Caco-2 (cell line): ENCODE results near the gene FAM234A. TPM values are rescaled to one million over a fixed set of nuclear protein-coding genes. Genes with fewer than 3 reads are reported as not detected.
A peak's percentile ranks its signal among the peaks of the same experiment; 100 is the strongest.

Experiments used
- BruUV-seq: library from RNA; stranded (reverse); fragments of 400-500 nt; replicated peaks from 2 replicates; lab custom pipeline; 2021; lab: Mats Ljungman, UMichigan
- CTCF ChIA-PET: fragments of 300-600 bp; sonication (Branson Sonifier 250); formaldehyde crosslinking; loops from one replicate; lab custom pipeline; 2022; ENCODE audit warnings: antibody characterized with exemption; lab: Charles Lee
- POLR2A ChIA-PET: fragments of 300-600 bp; sonication (Branson Sonifier 250); formaldehyde crosslinking; loops from one replicate; lab custom pipeline; 2022; ENCODE audit warnings: antibody characterized with exemption; lab: Charles Lee
- DNase-seq, 2 experiments: peaks; one replicate each; pipeline versions ENCODE4 v3.0.0 to v3.0.0-alpha.2; 2020 to 2022
- H3K27me3 ChIP-seq: replicated peaks from 2 replicates; pipeline ENCODE4 v1.6.0; 2011; ENCODE audit warnings: low read length; ENCODE audit not compliant: control insufficient read depth, insufficient read depth
- H3K36me3 ChIP-seq: 2 replicates; pipeline ENCODE4 v1.5.1; 2011; ENCODE audit warnings: low read length; ENCODE audit not compliant: control insufficient read depth, insufficient read depth
- H3K4me1 ChIP-seq: fragments of 250-450 bp; sonication (Bioruptor Pico); 2 replicates; pipeline ENCODE4 v1.5.1; 2020; ENCODE audit warnings: mild to moderate bottlenecking
- H3K4me3 ChIP-seq: 2 replicates; pipeline ENCODE4 v1.5.1; 2011; ENCODE audit warnings: low read depth, mild to moderate bottlenecking, control low read depth, low read length
- H3K9me3 ChIP-seq: fragments of 250-450 bp; sonication (Bioruptor Pico); 2 replicates; pipeline ENCODE4 v1.5.1; 2020; ENCODE audit warnings: mild to moderate bottlenecking, moderate library complexity
- H3K27ac Mint-ChIP-seq: one replicate; pipeline ENCODE4 v1.8.0; 2022; ENCODE audit warnings: mixed read lengths; ENCODE audit not compliant: unreplicated experiment
- H3K27me3 Mint-ChIP-seq: one replicate; pipeline ENCODE4 v1.8.0; 2022; ENCODE audit warnings: mixed read lengths; ENCODE audit not compliant: insufficient read depth, unreplicated experiment
- H3K36me3 Mint-ChIP-seq: one replicate; pipeline ENCODE4 v1.8.0; 2022; ENCODE audit warnings: mild to moderate bottlenecking, mixed read lengths; ENCODE audit not compliant: insufficient read depth, unreplicated experiment
- H3K4me1 Mint-ChIP-seq: one replicate; pipeline ENCODE4 v1.8.0; 2022; ENCODE audit warnings: low read depth, mixed read lengths; ENCODE audit not compliant: unreplicated experiment
- H3K4me3 Mint-ChIP-seq: one replicate; pipeline ENCODE4 v1.8.0; 2022; ENCODE audit warnings: mild to moderate bottlenecking, moderate library complexity, mixed read lengths; ENCODE audit not compliant: unreplicated experiment
- H3K9me3 Mint-ChIP-seq: one replicate; pipeline ENCODE4 v1.8.0; 2022; ENCODE audit warnings: mixed read lengths; ENCODE audit not compliant: unreplicated experiment
- intact Hi-C: fragments of 100-400 bp; cut with micrococcal nuclease; formaldehyde crosslinking; loops from one replicate; pipeline ENCODE4 v1.10.0; 2022; ENCODE audit not compliant: unreplicated experiment
- total RNA-seq: library from RNA; stranded (reverse); gene quantifications from 2 replicates; pipeline ENCODE4 v1.2.3, GENCODE V29; 2022
- TF ChIP-seq, protein P1 (sequence below), 2 experiments: fragments of 200-600 bp in 1 of 2; IDR thresholded peaks; 1 replicate in 1 of 2; 2 replicates in 1 of 2; pipeline versions ENCODE4 v1.5.1 to v1.8.0; 2011 to 2022; ENCODE audit warnings: antibody characterized with exemption in 1 of 2, control low read depth in 1 of 2, inconsistent platforms in 1 of 2, low read depth in 1 of 2, low read length in 1 of 2, mild to moderate bottlenecking in 1 of 2, moderate library complexity in 1 of 2; ENCODE audit not compliant: insufficient read depth in 1 of 2, severe bottlenecking in 1 of 2, unreplicated experiment in 1 of 2

FAM234A gene
- total RNA-seq, 1 experiment from 2014 or later = 77.7 TPM

DNA sequence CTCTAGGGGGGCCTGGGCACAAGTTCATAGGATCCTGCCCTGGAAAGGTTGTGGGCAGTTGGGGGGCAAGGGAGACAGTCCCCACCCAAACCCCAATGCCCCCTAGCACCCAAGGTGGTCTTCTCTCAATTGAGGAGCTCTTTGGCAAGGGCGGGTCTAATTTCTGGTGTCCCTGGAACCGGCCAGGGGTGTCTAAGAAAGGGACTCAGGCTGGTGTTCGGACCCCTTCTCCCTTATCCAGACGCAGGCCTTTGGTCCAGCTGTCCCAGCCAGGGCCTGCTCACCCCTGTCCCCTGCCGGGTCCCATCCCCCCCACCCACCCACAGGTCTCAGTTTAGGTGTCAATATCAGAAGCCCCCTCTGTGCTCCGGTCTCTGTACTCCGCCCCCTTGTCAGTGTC, 44.9 kb downstream of the FAM234A start:
- TF ChIP-seq, protein P1, sequence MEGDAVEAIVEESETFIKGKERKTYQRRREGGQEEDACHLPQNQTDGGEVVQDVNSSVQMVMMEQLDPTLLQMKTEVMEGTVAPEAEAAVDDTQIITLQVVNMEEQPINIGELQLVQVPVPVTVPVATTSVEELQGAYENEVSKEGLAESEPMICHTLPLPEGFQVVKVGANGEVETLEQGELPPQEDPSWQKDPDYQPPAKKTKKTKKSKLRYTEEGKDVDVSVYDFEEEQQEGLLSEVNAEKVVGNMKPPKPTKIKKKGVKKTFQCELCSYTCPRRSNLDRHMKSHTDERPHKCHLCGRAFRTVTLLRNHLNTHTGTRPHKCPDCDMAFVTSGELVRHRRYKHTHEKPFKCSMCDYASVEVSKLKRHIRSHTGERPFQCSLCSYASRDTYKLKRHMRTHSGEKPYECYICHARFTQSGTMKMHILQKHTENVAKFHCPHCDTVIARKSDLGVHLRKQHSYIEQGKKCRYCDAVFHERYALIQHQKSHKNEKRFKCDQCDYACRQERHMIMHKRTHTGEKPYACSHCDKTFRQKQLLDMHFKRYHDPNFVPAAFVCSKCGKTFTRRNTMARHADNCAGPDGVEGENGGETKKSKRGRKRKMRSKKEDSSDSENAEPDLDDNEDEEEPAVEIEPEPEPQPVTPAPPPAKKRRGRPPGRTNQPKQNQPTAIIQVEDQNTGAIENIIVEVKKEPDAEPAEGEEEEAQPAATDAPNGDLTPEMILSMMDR (IDR thresholded peaks at IDR 0.05; ENCODE audit: insufficient read depth in 1 of 2, low read depth in 1 of 2, low read length in 1 of 2, severe bottlenecking in 1 of 2, unreplicated experiment in 1 of 2) = no peak
- H3K4me3 Mint-ChIP-seq = no peak overlapping the region
- no peaks in the 10 kb centered on the region for H3K4me1 ChIP-seq
- intact Hi-C loops = no loop called here
- no peaks in the 10 kb centered on the region for H3K9me3 Mint-ChIP-seq
- H3K9me3 ChIP-seq = no peaks in the 10 kb centered on the region
- POLR2A ChIA-PET = no interaction called here
- H3K4me1 Mint-ChIP-seq = no peaks in the 10 kb centered on the region
- H3K4me3 ChIP-seq = no peak overlapping the region
- CTCF ChIA-PET = interaction anchor here (1.5 kb wide), 1 partner anchor 73 kb away, joined by 8 read pairs; the partner anchor contains the start of gene AXIN1
- H3K36me3 ChIP-seq = no peaks in the 10 kb centered on the region
- no peak for DNase-seq
- no peak overlapping the region for H3K27ac Mint-ChIP-seq
- H3K27me3 ChIP-seq = no peaks in the 10 kb centered on the region; the same call in 1 of the 2 replicates
- peaks cover 5% of the 10 kb centered on the region for H3K36me3 Mint-ChIP-seq
- BruUV-seq = no TSS peak
- H3K27me3 Mint-ChIP-seq = no peaks in the 10 kb centered on the region

DNA sequence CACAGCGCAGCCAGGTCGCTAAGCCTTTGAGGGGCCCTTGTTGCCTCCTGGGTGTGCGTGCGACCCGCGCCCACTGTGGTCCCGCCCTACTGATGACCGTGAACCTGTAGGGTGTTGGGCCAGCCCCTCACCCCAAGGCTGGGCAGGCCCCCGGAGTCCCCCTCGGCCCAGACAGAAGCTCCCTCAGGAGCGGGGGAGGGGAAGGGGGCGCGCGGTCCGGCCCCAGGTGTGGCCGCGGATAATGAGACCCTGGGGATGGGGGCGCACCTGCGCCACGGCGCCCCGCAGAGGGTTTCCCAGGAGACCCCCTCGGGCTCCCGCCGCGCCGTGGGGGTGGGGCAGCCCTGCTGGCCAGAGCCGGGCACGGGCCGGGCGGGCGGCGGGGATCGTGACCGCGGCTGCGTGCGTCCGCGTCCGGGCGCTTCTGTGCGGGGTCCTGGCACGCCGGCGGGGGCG, 45.4 kb downstream of the FAM234A start:
- Histone ChIP-seq H3K4me3 (peak overlapping the region; percentile 12; the same call in 1 of the 2 replicates), H3K9me3 (no peaks in the 10 kb centered on the region), H3K4me1 (no peaks in the 10 kb centered on the region), H3K27me3 (no peaks in the 10 kb centered on the region; the same call in 1 of the 2 replicates), H3K36me3 (no peaks in the 10 kb centered on the region)
- Mint-ChIP-seq H3K27me3 (no peaks in the 10 kb centered on the region), H3K27ac (no peak overlapping the region), H3K4me1 (no peaks in the 10 kb centered on the region), H3K9me3 (no peaks in the 10 kb centered on the region), H3K36me3 (peaks cover 10% of the 10 kb centered on the region), H3K4me3 (no peak overlapping the region)
- TF ChIP-seq, protein P1 (IDR thresholded peaks at IDR 0.05; ENCODE audit: insufficient read depth in 1 of 2, low read depth in 1 of 2, low read length in 1 of 2, severe bottlenecking in 1 of 2, unreplicated experiment in 1 of 2) = no peak
- DNase-seq = no peak
- ChIA-PET CTCF (interaction anchor here (1.5 kb wide), 1 partner anchor 73 kb away, joined by 8 read pairs; the partner anchor contains the start of gene AXIN1), POLR2A (no interaction called here)
- intact Hi-C loops = no loop called here
- no TSS peak for BruUV-seq

- Mint-ChIP-seq H3K4me3 (peak within 1 kb of the TSS; percentile 19), H3K36me3 (peaks cover 15% of the 10 kb centered on the region), H3K27ac (no peak within 1 kb of the TSS), H3K9me3 (no peaks in the 10 kb centered on the region), H3K27me3 (no peaks in the 10 kb centered on the region), H3K4me1 (no peaks in the 10 kb centered on the region)
- H3K4me3 ChIP-seq = peak within 1 kb of the TSS; percentile 33
- no TSS peak for BruUV-seq
- intact Hi-C loops = no loop called here
- ChIA-PET POLR2A (interaction anchor here (0.5 kb wide), 1 partner anchor 43 kb away, joined by 3 read pairs; no protein-coding TSS in a partner anchor), CTCF (no interaction called here)
- no peaks in the 10 kb centered on the region for H3K9me3 ChIP-seq
- no peaks in the 10 kb centered on the region; the same call in 1 of the 2 replicates for H3K27me3 ChIP-seq
- no peaks in the 10 kb centered on the region for H3K4me1 ChIP-seq
- TF ChIP-seq, protein P1 (IDR thresholded peaks at IDR 0.05; ENCODE audit: insufficient read depth in 1 of 2, low read depth in 1 of 2, low read length in 1 of 2, severe bottlenecking in 1 of 2, unreplicated experiment in 1 of 2) = no peak
- no peaks in the 10 kb centered on the region for H3K36me3 ChIP-seq
- no peak for DNase-seq
Observed at GRCh38 chr16:280552-280951, 45.9 kb downstream of the FAM234A start, which contains the start of gene ARHGDIG. TSS of gene ARHGDIG (plus strand) at chr16:280591. CDS start at chr16:280681, 90 bp downstream.
